Pons (tissue), 1 donor: Measurements from ENCODE around the gene SARDH.
"Not testable (repeated sequence)": the region's sequence is repeated elsewhere in the genome, so short reads cannot be mapped to it uniquely, and the experiment has no call there.

ENCODE experiments used
- DNase-seq: peaks from one replicate; pipeline ENCODE4 v3.0.0-alpha.2; 2016; ENCODE audit warnings: low spot score

Gene SARDH

DNA sequence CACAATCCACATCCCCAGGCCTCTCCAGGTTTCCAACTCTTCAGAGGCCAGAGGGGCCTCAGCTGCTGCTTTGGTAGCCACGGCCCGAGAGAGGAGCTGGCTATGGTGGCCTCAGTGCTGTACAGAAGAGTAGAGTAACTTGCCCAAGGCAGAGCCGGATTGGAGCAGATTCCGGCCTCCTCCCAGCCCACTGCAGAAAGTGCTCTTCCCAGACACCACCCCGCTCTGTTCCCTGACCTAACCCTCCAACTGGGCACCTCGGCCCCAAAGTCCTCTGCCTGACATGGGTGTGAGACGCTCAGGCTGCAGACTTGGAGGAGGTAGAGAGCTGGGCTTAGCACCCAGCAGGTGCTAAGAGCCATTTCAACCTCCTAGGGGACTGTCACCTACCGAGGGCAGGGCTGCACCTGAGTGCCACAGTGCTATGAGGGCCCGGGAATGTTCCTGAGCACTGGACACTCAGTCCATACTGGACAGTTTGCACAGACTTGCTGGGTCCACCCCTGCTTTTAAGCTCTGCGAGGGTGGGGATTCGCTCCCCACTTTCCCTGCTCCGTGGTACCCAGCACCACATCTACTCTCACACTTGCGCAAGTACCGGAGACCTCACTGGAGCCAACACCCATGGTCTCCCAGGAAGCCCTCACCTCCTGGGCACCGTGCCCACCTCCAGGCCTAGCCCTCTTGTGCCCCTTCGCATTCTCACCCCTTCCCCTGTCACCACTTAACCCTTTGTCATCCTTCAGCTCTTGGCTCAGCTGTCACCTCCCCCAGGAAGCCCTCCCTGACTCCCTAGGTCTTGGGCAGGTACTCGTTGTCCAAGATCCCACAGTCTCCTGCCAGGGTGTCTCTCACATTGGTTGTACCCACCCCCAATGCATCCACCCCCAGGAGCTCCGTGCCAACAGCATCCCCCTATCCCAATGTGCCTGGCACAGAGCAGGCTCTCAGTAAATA lies 52.2 kb downstream of the SARDH start:
- DNase-seq, result no peak

DNA sequence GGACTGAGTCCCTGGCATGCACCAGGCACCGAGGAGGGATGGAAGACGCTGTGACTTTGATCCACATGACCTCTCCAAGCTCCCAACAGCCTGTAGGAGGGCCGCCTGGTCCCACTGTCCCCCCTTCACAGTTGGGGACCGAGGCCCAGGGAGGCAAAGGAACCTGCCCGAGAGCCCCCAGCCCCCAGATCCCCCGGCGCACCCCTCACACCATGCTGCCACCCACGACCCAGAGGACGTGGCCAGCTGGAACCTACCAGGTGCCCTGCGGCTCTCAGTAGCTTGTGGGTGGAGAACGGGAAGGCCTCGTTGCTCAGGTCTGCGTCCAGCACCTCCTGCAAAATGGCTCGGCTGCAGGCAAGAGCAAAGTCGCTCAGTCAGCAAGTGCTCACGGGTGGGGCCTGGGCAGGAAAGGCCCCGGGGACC lies 53.2 kb downstream of the SARDH start:
- no peak for DNase-seq

DNA sequence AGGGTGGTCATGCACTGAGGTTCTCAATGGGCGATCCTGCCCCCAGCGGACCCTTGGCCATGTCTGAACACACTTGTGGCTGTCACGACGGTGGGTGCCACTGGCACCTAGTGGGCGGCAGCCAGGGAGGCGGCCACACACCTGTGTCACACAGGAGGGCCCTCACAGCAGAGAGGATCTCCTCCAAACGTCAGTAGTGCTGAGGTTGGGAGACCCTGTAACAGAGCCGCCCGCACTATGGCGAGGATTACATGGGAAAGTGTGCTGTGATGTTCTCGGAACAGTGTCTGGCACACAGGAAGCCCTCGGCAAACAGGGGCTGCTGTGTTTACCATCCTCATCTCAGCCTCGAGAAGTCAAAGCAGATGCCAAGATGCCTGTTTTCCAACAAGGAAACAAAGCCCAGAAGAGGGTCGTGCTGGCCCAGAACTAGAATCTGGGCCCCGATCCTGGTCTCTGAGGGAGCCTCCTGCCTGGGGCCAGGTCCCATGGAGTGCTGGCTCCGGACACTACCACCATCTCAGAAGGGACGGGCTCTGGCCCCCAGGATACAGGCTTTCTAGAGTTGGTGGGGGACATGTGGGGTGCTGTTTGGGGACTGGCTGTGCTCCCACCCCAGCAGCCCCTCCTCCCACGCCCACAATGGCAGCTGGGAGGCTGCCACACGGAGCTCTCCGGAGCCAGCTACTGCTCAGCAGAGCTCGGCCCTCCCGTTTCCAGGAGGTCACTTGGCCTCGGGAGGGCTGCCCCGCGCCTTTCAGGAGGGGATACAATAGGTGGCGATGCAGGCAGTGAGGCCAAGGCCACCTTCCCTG lies 53.8 kb downstream of the SARDH start:
- DNase-seq, result peak; percentile 52

DNA sequence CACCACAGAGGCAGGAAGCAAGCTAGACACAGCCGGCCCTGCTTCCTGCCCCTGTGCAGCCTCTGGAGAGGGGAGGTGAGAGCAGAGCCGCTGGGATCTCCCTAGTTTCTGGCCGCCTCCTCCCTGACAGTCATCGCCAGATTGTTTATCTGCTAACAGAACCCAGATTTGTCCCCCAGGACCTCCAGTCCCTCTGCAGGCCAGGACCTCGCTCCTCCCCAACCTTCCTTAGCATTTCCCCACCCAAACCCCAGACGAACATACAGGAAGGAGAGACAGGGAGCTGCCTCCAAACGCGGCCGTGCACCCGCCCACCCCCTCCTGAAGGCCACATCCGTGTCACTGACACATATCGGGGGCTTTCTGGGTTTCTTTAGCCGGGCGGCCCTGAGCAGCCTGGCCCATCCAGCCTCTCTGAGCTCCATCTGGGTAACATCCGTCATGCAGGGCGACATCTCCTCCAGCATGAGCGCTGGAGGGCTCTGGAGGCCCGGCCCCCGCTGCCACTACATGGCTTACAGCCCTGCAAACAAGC lies 54.5 kb downstream of the SARDH start:
- DNase-seq, result no peak

DNA sequence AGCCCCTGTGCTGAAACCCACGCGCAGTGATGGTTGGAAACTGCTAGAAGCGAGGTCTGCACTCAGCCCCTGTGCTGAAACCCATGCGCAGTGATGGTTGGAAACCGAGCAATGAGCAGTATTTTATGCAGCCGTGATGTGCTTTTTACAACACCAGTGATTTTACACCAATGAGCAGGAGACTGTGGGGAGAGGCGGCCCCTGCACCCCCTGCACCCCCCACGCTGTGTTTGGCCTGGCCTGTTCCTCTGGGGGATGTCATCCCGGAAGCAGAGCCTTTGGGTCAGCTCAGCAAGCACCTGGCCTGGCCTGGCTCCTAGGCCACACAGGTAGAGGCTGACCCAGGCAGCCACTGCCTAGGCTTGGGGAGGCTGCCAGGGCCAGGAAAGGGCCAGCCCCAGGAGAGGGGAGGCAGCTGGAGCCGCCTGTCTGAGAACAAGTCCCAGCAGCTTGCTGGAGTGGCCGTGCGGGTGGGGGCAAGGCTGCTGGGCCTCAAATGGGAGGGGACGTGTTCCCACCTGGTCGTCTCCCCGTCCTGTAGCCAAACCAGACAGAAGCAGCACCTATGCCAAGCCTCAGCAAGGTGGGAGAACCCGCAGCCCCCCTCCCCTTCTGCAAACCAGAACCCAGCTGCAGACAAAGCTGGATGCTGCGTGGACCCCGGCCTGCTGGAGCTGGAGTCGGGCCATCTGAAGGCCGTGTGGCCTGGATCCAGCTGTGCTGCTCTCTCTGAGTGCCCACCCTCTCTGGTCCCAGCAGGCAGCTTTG lies 55.1 kb downstream of the SARDH start:
- no peak for DNase-seq

DNA sequence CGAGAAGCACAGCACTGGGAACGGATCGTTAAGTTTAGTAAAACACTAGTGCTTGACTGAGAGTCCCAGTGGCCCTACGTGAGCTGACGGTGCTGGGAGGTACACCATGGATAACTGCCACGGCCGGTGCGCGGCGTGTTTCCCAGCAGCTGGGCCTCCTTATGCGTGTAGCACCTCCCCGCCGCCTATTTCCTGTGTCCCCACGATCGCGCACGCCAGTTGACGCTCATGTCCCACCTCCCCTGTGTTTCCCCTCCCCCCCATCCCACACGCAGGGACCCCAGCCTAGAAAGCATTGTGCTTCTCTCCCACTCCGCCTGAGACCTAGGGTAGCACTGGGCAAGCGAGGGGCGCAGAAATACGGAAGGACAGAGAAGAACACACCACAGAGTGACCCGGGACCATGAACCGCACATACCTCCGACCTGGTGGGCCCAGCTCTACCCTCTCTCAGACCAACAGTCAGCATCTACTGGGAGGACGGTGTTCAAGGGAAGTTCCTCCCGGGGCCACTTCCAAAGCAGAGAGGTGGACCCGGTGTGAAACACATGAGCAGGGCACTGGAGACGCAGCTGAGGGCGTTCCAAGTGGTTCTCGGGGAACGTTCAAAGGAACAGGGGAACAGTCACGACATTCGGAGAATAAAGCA lies 56.4 kb downstream of the SARDH start:
- DNase-seq, result no peak

DNA sequence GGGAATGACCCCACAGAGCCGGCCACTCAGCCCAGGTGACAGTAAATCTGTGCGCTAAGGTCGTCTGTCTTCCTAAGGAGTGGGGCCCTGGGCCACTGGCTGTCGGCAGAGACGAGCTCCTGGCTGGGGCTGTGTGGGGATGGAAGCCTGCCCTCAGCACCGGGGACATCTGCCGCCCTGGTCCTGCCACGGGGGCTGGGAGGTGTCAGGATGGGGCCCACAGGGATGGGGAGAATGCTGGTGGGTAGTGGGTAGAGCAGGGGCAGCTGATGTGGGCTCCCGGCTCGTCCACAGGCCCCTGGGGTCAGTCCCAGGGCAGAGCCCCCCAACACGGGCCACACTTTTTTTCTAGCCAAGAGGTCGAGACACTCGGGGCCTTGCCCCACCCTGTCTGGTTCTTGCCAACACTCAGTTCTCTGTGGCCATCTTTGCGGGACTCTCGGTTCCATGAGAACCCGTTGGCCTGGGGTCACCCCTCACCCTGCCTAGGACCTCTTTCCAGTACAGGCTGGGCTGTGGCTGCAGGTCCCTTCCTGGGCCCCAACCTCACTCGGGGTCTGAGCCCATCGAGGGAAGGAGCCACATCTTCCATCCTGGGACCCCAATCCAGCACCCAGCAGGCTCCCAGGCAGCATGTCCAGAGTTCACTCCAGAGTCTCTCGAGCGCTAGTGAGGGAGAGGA lies 57.0 kb downstream of the SARDH start:
- DNase-seq, result no peak

DNA sequence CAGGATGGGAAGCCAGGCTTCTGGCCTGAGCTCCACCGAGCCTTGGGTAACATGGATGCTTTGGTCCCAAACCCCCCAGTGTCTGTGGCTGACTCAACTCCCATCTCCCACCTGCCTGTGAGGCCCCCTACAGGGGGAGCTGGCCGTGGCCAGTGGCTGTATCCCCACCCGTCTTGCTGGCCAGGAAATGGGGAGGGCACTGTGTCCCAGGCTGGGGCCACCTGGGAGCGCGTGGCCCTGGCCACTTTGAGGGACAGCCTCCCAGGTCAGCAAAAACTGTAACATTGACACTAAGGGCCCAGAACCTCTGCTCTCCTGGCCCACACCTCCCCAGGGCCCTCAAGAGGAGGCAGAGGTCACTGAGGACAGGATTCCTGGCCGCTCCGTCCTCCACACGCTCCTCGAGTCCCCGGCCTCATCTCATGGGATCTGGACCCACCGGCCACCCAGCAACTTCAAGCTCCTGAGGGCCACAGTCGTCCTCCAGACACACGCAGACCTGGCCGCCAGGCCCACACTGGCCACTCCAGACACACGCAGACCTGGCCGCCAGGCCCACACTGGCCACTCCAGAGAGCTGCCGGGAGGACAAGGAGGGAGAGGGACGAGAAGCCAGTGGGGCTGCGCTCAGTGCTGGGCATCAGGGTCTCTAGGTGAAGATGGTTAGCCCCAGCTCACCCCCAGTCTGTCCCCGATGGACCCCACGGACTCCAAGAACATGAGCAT lies 57.7 kb downstream of the SARDH start:
- no peak for DNase-seq

DNA sequence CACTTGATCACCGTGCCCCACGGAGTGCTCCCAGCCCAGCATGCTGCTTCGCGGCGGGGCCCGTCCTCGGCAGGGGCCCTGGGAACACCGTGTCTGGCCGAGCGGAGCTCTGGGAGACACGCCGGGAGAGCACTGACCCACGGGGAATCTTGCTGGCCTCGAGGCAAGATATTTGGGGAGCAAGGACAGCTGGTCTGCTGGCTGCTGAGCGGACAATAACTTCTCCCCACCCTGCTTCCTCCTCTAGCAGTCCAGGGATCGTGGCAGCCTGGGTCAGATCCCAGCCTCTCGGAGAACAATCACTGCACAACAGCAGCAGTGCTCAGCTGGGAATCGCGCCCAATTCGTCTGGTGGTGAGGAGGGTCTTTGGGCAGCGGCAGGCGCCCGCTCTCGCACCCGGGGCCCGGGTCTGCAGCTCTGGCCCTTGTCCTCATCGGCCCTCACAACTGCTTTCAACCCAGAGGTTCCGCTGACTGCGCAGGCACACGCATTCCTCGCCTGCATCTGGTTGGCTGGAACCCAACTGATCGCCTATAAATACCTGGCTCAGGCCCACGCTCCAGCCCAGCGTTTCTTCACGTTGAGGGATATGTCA lies 58.6 kb downstream of the SARDH start:
- DNase-seq, result no peak

DNA sequence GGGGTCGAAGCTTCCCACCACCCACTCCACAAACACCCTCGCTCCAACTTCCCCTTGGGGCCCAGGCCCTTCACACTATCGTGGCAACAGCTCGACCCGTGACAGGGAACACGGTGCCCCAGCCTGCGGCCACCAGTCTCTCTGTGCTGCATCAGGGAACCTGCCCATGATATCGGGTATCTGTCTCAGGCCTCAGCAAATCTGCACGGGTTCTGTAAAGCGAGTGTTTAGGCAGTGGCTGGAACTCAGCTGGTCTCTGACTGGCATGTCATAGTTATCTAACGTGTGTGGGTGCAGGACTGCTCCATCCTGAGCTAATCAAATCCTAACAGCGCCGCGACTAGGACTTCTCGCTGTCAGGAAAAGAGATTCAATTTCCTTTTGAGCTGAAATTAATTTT lies 59.1 kb downstream of the SARDH start:
- no peak for DNase-seq

DNA sequence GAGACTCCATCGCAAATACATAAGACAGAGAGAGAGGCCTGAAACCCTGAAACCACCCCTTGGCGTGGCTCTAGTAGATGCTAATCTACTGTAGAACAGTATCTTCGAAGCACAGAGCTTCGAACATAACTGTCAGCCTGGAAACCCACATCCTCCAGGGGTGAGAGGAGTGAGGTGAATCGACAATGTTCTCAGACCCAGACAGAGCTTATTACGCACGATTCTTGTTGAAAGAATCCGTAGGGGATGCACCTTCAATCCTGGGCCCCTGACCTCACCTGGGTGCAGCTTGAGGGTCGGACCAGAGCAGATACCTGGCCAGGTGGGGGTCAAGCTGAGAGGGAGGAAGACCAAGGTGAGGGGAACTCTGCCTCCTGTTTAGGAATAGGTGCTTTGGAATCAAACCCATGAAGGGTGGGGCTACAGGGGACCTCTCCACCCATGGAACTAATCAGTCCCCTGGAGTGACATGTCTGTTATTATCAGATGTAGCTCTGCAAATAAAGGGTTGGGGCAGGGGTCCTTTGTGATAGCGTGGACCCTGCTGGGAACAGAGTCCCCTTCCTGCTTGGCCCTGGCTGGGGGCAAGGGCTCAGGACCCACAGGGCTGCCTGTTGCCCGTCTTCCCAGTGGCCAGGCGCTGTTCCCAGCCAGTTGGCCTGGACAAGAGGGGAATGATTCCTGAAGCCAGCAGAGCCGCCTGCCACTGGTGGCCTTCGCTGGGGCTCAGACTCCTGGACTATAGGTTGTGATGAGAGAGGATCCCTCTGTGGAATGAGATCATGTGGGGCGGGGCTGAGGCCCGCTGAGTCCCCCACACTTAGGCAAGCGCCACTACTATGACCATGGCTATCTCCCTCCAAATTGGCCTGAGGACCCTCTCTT lies 60.8 kb downstream of the SARDH start:
- no peak for DNase-seq

DNA sequence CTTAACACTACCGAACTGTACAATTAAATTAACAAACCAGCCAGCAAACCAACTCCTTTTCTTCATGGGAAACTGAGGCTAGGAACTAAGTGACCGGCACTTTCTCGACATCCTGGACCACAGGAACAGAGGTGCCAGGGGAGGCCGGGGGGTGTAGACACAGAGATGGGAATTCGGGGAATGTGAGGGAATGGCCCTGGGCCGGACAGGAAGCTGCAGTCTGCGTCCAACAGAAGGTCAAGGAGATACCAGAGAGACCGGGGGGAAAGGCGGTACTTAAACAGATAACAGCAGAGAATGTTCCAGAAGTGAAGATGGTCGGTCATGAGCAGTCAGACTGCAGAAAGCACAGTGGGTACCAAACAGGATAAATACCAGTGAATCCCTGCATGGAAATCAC lies 61.7 kb downstream of the SARDH start:
- DNase-seq, result no peak

DNA sequence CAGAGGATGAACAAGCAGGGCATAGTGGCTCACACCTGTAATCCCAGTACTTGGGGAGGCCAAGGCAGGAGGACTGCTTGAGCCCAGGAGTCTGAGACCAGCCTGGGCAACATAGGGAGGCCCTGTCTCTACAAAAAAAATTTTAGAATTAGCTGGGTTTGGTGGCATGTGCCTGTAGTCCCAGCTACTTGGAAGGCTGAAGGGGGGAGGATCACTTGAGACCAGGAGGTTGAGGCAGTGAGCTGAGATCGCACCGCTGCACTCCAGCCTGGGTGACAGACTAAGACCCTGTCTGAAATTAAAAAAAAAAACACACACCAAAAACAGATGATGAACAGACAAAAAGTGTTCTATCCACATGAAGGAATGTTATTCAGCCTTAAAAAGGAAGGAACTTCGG lies 62.4 kb downstream of the SARDH start:
- DNase-seq, result not testable (repeated sequence)

DNA sequence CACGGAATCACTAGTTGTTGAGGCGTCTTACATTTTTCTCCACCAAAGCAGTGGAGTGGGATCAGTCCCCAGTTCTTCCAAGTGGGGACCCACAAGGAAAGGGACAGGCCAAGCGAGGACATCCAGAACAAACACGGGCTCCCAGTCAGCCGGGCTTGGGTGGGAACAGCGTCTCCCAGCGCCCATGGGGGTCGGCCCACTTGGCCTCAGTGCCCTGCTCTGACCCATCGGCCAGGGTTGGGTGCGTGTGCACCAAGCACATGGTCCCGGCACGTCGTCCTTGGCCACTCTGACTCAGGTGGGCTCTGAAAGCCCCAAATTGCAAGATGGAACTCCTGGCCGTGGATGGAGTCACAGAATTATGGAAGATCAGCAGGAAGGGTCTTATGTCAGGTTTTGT lies 64.1 kb downstream of the SARDH start:
- no peak for DNase-seq

DNA sequence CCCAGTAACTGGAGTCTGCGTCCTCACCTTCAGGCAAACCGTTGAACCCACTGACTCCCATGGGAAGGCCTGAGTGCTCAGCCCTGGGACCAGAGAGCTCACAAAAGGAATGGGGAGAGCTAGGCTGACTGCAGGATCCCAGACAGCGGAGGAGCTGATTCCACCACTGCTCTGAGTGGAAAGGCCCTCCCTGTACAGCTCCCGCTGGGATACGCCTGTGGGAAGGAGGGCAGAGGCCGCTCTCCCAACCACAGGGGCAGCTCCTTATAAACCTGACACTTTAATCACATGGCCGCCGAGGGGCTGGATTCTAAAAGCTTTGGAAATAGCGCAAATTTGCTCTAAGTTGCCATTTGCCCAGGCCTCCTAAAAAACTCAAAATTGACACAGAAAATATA lies 64.9 kb downstream of the SARDH start:
- DNase-seq, result no peak

DNA sequence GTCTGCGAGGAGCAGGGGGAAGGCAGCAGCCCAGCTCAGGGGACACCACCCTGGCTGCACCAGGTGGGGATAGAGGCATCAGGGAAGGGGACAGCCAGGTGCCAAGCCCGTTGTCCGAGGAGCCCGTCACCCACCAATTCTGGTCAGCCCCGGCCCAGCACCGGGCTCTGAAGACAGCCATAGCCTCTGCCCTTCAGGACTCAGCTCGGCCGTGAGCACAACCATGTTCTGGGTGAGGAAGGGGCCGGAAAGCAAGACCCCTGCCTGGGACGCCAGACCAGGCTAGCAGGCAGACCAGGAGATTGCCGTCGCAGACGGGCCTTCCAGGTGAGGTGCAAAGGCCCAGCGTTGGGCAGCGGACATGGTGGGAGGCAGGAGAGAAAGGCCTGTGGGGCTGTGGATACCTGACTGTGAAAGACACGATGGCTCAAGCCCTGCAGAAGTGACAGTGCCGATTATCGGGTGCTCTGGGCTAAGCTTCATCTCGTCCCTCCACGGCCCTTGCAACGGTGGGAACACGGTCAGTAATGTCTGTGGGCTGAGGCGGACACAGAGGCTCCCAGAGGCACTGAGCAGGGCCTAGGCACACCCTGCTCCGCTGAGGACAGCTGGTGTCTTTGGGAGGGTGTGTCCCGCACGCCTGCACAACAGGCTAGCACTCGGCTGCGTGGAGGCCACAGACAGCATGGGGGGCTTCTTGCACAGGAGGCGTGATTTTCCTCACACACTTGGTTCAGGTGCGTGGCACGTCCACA lies 65.5 kb downstream of the SARDH start:
- no peak for DNase-seq

DNA sequence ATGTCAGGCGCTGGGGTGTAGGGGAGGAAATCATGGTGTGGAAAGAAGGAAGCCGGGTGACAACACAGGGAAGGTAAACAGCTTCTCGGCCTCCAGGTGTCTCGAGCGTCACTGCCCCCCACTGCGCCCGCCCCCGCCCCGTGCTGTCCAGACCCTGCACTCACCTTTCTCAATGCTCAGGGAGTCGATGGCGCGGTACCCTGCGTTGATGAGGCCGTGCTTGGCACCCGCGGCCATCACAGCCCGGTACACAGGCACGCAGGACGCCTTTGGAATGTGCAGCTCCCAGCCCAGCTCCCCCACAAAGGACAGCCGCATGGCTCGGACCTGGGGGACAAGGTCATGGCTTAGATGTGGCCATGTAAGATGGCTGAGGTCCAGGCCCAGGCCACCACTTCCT lies 66.8 kb downstream of the SARDH start:
- no peak for DNase-seq

DNA sequence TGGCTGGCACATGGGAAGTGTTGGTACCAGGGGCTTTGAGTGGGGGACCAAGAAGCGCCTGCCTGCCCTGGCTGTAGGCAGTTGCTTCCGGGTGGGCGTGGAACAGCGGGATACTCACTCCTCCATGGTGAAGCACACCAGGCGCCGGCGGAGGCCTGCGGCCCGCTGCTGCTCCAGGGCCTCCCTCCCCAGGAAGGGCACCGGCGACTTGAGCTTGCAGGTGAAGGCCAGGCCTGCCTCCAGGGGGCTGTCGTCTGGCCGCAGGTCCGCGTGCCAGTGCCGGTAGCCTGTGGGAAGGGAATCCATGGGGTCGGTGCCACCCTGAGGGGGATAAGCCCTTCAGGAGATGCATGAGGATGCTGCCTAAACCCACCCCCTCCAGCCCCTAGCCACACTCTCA lies 67.7 kb downstream of the SARDH start:
- no peak for DNase-seq
